ENCODE measurements around the gene PFDN2.

DNA sequence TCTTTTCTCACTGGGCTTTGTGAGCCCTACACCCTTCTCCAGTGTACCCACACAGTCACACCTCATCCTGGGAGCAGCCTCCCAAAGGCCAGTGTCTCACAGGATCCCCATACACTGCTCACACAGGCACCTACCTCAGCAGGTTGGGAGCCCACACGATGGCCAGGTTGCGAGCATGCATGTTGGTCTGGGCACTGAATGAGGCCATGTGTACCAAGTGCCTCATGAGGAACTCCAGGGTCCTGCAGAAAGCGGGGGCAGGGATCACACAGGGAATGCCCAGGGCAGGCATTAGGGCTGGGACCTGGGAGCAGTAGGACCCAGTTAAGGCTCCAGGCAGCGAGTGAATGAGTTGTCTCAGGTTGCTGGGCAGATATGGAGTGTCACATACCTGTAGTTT is 63.6 kb downstream of the PFDN2 start:
- TF ChIP-seq BHLHE40 (IDR thresholded peaks at IDR 0.05; ENCODE audit: borderline replicate concordance) (no peak), FOXA1 (IDR thresholded peaks at IDR 0.05) (no peak), SUZ12 (IDR thresholded peaks at IDR 0.05) (no peak), NFRKB (IDR thresholded peaks at IDR 0.05) (no peak), ARNT (IDR thresholded peaks at IDR 0.05) (no peak), HDGF (IDR thresholded peaks at IDR 0.05; ENCODE audit: borderline replicate concordance) (no peak), SP1 (IDR thresholded peaks at IDR 0.05) (no peak), FOXM1 (IDR thresholded peaks at IDR 0.05; ENCODE audit: borderline replicate concordance) (no peak), LEF1 (IDR thresholded peaks at IDR 0.05; ENCODE audit: borderline replicate concordance) (no peak), FOXK2 (IDR thresholded peaks at IDR 0.05) (no peak), ZNF384 (IDR thresholded peaks at IDR 0.05) (no peak)
- TF ChIP-seq, protein P1, sequence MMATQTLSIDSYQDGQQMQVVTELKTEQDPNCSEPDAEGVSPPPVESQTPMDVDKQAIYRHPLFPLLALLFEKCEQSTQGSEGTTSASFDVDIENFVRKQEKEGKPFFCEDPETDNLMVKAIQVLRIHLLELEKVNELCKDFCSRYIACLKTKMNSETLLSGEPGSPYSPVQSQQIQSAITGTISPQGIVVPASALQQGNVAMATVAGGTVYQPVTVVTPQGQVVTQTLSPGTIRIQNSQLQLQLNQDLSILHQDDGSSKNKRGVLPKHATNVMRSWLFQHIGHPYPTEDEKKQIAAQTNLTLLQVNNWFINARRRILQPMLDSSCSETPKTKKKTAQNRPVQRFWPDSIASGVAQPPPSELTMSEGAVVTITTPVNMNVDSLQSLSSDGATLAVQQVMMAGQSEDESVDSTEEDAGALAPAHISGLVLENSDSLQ (IDR thresholded peaks at IDR 0.05), result no peak
